Germinal center (tissue), 1 donor: ENCODE results near the gene FBXL4.
"Not testable (repeated sequence)": the region's sequence is repeated elsewhere in the genome, so short reads cannot be mapped to it uniquely, and the experiment has no call there.

Experiments used
- DNase-seq: peaks from one replicate; pipeline ENCODE4 v3.0.0; 2012; ENCODE audit warnings: mixed read lengths, low spot score

Gene FBXL4

DNA sequence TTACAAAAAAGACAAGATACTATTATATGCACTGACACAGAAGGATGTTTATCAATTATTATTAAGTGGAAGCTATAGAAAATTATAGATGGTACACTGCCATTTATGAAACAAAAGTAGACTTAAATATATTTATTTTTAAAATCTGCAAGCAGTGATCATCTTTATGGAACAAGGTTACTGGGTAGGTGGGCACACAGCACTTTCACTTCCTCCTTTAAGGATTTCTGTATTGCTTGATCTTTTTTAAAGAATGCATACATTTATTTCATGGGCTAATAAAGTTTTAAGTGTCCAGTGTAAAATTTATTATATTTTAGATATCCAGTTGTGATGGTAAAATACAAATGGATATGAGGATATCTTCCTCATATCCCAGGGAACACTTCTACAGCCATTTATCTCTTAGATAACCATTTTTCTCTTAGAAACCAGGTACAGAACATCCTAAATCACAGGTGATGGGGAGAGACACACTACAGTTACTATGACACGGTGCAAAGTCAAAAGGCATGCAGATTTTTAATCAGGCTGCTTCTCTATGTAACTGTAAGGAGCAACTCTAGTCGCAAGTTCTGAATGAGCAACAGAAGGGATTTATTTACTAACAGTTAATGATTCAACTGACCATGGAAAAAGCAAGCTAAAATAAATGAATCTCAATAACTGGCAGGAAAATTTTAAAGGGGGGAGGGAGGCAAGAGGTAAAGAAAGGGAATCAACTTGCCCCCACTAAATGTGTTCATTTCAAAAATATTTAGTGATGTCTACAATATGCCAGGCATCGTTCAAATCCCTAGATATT is 2.2 kb downstream of the FBXL4 start:
- DNase-seq, result peak; percentile 12

DNA sequence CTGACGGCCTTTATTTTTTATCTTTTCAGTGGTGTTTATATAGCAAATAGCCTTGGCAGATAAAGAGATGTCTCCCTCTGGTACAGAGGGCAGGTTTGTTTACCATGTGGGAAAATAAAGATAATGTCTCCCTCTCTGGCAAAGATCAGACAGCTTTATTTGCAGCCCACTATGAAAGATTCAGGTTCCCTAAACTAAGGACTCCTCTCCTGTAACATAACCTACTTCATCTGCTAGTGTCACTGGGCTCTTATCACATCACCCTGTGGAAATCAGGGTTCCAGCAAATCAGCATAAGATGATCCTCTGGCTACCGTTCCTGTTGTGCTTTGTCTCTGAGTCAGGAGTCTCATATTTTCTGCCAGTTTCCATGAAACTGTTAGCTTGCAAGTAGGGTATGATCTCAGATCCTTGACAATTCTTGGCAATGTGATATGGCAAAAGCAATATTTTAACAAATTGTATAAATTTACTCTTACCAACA is 3.1 kb downstream of the FBXL4 start:
- no peak for DNase-seq

DNA sequence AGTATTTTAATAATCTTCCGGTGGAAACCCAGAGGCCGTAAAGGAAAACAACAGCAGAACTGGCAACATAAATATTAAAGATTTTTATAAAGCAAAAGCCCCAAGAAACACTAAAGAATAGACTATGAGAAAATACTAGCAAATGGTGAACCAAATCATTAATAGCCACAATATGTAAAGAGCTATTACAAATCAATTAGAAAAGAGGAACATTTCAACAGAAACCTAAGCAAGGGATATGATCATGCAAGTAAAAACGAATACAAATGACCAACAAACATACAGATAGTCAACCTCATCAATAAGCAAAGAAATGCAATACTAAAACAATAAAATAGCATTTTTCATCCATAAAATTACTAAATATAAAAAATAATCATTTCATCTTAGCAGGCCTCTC is 3.6 kb downstream of the FBXL4 start:
- DNase-seq, result no peak

- no peak for DNase-seq
These were observed 5.4 kb downstream of the FBXL4 start for GRCh38 chr6:98942263-98942803.

DNA sequence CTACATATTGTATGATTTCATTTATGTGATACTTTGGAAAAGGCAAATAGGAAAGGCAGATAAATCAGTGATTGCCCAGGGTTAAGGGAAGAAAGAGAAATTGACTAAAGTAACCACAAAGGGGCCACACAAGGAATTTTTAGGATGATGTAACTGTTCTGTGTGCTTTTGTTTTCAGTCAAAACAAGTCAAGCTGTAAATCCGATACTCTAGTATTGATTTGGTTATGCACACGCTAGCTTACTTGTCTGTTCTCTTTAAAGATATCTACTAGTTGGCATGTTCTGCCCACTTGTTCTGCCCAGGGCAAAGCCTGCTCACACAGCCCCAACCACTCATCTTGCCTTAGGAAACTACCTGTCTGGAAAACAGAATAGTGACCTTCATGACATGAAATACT is 6.4 kb downstream of the FBXL4 start:
- no peak for DNase-seq

- DNase-seq, result no peak
These were observed 10.4 kb downstream of the FBXL4 start for GRCh38 chr6:98937351-98937750.

GRCh38 chr6:98932381-98932780 is 15.4 kb downstream of the FBXL4 start:
- no peak for DNase-seq

- DNase-seq, result no peak
These were observed 16.1 kb downstream of the FBXL4 start for GRCh38 chr6:98931696-98932095.

DNA sequence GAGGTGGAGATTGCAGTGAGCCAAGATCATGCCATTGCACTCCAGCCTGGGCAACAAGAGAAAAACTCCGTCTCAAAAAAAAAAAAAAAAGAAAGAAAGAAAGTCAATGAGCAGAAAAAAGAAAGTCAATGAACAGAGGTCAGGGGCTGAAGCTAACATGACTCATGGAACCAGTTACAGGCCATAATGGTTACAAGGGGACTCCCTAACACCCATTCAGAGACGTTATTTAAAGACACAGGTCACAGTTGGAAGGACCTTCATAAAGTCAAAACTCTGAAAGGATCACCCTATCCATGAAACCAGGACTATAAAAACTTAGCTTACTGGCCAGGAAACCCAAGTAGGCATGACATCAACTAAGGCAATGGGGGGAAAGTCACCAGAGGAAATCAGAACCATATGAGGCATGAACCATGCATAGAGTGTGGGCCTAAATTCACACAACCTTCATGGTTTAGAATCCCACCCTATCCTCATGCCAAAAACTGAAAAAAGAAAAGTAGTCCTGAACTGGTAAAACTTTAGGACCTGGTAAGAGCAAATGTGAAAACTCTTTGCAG is 18.2 kb downstream of the FBXL4 start:
- no peak for DNase-seq

DNA sequence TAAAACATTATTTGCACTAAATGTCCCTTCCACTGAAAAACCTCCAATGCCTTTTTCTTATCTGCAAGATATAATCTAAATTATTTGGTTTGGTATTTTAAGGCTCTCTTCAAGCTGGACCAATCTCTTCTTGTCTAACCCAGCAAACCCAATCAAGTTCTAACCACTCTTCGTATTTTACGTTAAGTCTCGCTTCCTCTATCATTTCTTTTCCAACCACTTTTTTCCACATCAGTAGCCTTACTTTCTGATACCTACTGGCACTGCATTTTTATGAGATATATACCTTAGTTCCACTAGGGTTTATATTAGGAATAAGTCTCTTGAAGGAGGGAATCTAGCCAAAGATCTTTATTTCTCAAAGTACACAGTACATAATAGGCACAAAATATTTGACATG is 19.1 kb downstream of the FBXL4 start:
- no peak for DNase-seq

GRCh38 chr6:98927534-98927933 is 20.2 kb downstream of the FBXL4 start:
- DNase-seq, result no peak

DNA sequence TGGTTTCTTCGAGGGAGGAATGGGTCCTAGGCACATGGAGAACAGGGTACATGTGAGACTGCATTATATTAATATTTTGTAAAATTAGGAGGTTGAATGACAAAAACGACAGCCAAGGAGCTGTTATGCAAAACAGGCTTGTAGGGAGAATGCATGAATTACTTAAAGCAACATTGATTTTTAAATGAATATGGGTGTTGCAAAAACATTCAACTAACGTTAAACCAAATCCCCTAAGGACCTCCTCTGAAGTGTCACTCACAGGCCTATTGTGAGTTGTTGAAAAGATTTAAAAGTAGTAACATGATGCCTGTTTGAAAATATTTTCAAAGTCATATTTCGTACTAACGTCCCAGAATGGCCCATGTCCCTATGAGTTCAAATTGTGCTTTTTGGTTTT is 21.9 kb downstream of the FBXL4 start:
- no peak for DNase-seq

GRCh38 chr6:98924647-98925046 is 23.1 kb downstream of the FBXL4 start:
- no peak for DNase-seq

DNA sequence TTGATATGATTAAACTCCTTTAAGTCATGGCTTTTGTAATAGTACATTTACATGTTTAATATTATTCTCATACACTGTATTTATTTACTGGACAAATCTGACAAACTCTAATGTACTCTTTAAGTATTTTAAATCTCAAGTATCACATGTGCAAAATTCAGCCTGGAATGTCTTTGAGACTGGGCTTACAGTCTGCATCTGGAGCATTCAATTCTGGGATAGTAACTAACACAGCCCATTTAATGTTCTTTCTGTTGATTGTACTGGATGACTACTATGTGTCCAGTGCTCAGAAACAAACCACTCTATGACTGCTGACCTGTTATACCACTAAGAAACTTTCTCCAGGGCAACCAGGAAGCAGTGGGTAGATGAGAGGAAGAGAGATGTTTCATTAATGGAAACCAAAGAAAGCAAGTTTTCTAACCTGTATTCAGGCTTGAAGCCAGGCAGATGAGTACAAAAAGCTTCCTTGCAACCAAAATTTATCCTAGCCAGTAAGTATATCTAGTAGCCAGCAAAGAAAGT is 26.8 kb downstream of the FBXL4 start:
- no peak for DNase-seq

DNA sequence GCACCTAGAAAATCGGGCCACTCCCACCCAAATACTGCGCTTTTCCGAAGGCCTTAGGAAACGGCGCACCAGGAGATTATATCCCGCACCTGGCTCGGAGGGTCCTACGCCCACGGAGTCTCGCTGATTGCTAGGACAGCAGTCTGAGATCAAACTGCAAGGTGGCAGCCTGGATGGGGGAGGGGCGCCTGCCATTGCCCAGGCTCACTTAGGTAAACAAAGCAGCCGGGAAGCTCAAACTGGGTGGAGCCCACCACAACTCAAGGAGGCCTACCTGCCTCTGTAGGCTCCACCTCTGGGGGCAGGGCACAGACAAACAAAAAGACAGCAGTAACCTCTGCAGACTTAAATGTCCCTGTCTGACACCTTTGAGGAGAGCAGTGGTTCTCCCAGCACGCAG is 36.8 kb downstream of the FBXL4 start:
- not testable (repeated sequence) for DNase-seq

GRCh38 chr6:98909236-98909635 is 38.5 kb downstream of the FBXL4 start:
- DNase-seq, result no peak

- not testable (repeated sequence) for DNase-seq
These were observed 41.4 kb downstream of the FBXL4 start for GRCh38 chr6:98906342-98906741.

DNA sequence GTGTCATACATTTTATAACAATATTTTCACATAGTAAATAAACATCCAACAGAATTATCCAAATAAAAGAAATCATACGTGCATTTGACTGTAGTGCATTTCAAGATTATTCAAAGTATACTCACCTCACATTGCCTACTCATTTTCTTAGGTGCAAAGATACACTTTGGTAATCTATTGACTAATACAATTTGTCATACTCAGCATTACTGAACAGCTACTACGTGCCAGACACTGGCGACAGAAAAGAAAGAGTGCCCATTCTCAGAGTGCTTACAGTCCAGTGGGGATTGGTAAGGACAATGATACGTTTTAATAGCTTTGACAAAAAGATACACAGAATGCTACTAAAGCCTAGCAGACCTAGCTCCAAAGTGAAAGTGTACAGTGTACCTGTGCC is 42.0 kb downstream of the FBXL4 start:
- no peak for DNase-seq

- DNase-seq, result no peak
These were observed 43.6 kb downstream of the FBXL4 start for GRCh38 chr6:98904096-98904495.

DNA sequence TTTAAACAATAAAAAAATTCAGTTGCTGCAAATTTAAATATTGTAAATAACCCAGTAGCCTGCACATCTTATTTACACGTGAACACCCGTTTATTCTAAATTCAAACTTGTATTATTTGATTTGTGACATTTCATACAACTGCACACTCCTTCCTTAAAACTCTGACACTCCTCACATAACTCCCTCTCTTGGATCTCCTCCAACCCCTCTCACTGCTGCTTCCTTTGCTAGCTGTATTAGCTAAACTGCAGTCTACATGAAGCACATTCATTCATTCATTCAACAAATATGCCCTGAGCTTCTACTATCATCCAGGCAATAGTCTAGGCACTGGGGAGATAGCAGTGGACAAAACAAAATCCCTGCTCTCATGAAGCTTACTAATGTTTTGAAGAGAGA is 47.0 kb downstream of the FBXL4 start:
- DNase-seq, result no peak

DNA sequence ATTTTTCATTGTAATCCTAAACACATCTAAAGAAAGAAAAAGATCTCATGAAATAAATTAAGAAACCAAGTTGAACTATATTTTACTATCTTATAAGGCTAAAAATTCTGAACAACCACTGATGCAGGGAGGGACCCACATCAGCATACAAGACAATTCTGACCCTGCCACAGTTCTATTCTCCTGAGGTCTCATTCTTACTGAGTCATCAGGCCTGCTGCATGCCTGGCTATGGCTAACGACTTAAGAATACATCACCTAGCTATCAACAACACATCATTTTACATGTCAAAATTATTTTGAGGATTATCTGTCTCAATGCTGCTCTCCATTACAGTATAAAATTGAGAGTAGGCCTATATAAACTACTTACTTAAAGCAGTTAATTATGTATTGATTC is 52.9 kb downstream of the FBXL4 start:
- no peak for DNase-seq

GRCh38 chr6:98887650-98888049 is 60.1 kb downstream of the FBXL4 start:
- DNase-seq, result no peak

DNA sequence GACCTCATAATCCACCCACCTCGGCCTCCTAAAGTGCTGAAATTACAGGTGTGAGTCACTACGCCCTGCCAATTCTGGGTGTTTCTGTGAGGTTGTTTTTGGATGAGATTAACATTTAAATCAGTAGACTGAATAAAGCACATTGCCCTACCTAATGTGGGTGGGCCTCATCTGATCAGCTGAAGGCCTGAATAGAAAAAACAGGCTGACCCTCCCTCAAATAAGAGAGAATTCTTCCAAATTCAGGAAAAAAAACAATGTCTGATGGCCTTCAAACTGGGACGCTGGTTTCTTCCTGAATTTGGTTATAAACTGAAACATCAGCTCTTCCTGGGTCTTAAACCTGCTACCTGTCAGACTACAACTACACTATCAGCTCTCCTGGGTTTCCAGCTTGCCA is 62.4 kb downstream of the FBXL4 start:
- DNase-seq, result no peak
